Suprapubic skin (tissue), 4 donors: Measurements from ENCODE around the gene SMC4. TPM values are rescaled to one million over a fixed set of nuclear protein-coding genes. Genes with fewer than 3 reads are reported as not detected.

Experiments
- DNase-seq, 2 donors: peaks; one replicate each; pipeline ENCODE4 v3.0.0-alpha.2; 2019; ENCODE audit warnings: low spot score in 2 of 2
- H3K27ac ChIP-seq: fragments of 200-600 bp; sonication (generic); one replicate; pipeline ENCODE4 v1.5.1; 2019
- H3K27me3 ChIP-seq: fragments of 200-600 bp; sonication (generic); one replicate; pipeline ENCODE4 v1.5.1; 2019
- H3K36me3 ChIP-seq: fragments of 200-600 bp; sonication (generic); one replicate; pipeline ENCODE4 v1.5.1; 2019
- H3K4me1 ChIP-seq: fragments of 200-600 bp; sonication (generic); one replicate; pipeline ENCODE4 v1.5.1; 2019
- H3K4me3 ChIP-seq: fragments of 200-600 bp; sonication (generic); one replicate; pipeline ENCODE4 v1.5.1; 2019; ENCODE audit warnings: mild to moderate bottlenecking
- H3K9me3 ChIP-seq: fragments of 200-600 bp; sonication (generic); one replicate; pipeline ENCODE4 v1.5.1; 2019
- EP300 ChIP-seq: sonication (generic); formaldehyde crosslinking; IDR thresholded peaks from one replicate; pipeline ENCODE4 v1.6.1; 2017; ENCODE audit warnings: antibody characterized with exemption
- POLR2A ChIP-seq, 2 donors: fragments of 450-650 bp; IDR thresholded peaks; one replicate each; pipeline ENCODE4 v1.6.1; 2017; ENCODE audit warnings: antibody characterized with exemption in 2 of 2, mild to moderate bottlenecking in 2 of 2, moderate library complexity in 2 of 2
- POLR2AphosphoS5 ChIP-seq, 3 donors: sonication (generic); formaldehyde crosslinking; IDR thresholded peaks; one replicate each; pipeline ENCODE4 v1.6.1; 2017; ENCODE audit warnings: antibody characterized with exemption in 3 of 3
- WGBS: methylation state at CpG from one replicate; pipeline ENCODE4 v1.1.5; 2018; 5-methylcytosine and 5-hydroxymethylcytosine counted together
- total RNA-seq, 4 donors: library from RNA; depleted of rRNA; stranded (reverse); fragments of >200 nt; gene quantifications; one replicate each; pipeline ENCODE4 v1.1.0, GENCODE V29; 2016
- TF ChIP-seq, protein P1 (sequence below), 2 donors: fragments of 200-600 bp in 1 of 2; fragments of 450-650 bp in 1 of 2; sonication (generic) in 1 of 2; IDR thresholded peaks; one replicate each; pipeline ENCODE4 v1.5.1; 2016 to 2019; ENCODE audit warnings: antibody characterized with exemption in 2 of 2, mild to moderate bottlenecking in 1 of 2, moderate library complexity in 1 of 2

Gene SMC4
- total RNA-seq, 4 donors from 2014 or later = 26.7 to 97.3 (median 28.1) TPM

- Histone ChIP-seq H3K4me3 (no peak overlapping the region), H3K4me1 (no peaks in the 10 kb centered on the region), H3K9me3 (peaks cover 5% of the 10 kb centered on the region), H3K27ac (no peak overlapping the region), H3K27me3 (peaks cover 4% of the 10 kb centered on the region), H3K36me3 (no peaks in the 10 kb centered on the region)
- 88% methylated on average over 2 of the region's 2 CpGs for WGBS
- DNase-seq = no peak
- TF ChIP-seq POLR2A (IDR thresholded peaks at IDR 0.05) (no peak), EP300 (no peak), POLR2AphosphoS5 (IDR thresholded peaks at IDR 0.05) (no peak)
- TF ChIP-seq, protein P1, sequence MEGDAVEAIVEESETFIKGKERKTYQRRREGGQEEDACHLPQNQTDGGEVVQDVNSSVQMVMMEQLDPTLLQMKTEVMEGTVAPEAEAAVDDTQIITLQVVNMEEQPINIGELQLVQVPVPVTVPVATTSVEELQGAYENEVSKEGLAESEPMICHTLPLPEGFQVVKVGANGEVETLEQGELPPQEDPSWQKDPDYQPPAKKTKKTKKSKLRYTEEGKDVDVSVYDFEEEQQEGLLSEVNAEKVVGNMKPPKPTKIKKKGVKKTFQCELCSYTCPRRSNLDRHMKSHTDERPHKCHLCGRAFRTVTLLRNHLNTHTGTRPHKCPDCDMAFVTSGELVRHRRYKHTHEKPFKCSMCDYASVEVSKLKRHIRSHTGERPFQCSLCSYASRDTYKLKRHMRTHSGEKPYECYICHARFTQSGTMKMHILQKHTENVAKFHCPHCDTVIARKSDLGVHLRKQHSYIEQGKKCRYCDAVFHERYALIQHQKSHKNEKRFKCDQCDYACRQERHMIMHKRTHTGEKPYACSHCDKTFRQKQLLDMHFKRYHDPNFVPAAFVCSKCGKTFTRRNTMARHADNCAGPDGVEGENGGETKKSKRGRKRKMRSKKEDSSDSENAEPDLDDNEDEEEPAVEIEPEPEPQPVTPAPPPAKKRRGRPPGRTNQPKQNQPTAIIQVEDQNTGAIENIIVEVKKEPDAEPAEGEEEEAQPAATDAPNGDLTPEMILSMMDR (IDR thresholded peaks at IDR 0.05) = no peak
Observed at GRCh38 chr3:160471892-160472291, 72.4 kb downstream of the SMC4 start.

GRCh38 chr3:160472344-160472743 is 72.9 kb downstream of the SMC4 start:
- Histone ChIP-seq H3K4me3 (no peak overlapping the region), H3K4me1 (no peaks in the 10 kb centered on the region), H3K27ac (no peak overlapping the region), H3K9me3 (peaks cover 5% of the 10 kb centered on the region), H3K36me3 (no peaks in the 10 kb centered on the region), H3K27me3 (peaks cover 4% of the 10 kb centered on the region)
- no peak for DNase-seq
- TF ChIP-seq, protein P1 (IDR thresholded peaks at IDR 0.05) = no peak
- TF ChIP-seq POLR2AphosphoS5 (IDR thresholded peaks at IDR 0.05) (no peak), EP300 (no peak), POLR2A (IDR thresholded peaks at IDR 0.05) (no peak)
- 70% methylated on average over 2 of the region's 2 CpGs for WGBS

DNA sequence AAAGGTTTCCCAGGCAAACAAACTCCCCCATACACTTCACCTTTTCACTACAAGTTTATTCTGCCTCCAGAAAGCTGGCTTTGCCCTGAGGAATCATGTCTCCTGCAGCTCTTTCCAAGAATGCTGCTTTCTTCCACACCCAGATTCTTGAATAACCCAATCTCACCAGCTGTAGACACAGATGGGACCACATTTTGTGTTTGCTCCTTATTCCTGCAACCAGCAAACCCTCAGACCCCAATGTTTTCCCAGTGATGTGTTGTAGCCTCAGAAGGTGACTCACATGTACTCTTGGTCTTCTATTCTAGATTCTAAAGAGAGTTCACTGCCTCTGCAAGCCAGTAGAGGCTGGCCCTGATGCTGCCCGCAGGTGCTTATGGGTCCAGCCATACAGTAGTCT is 73.8 kb downstream of the SMC4 start:
- peaks cover 4% of the 10 kb centered on the region for H3K27me3 ChIP-seq
- H3K4me3 ChIP-seq = no peak overlapping the region
- WGBS = 93% methylated on average over 1 of the region's 1 CpG
- TF ChIP-seq, protein P1 (IDR thresholded peaks at IDR 0.05) = no peak
- no peak for TF ChIP-seq POLR2AphosphoS5 (IDR thresholded peaks at IDR 0.05)
- TF ChIP-seq POLR2A (IDR thresholded peaks at IDR 0.05) = no peak
- TF ChIP-seq EP300 = no peak
- no peak for DNase-seq
- no peaks in the 10 kb centered on the region for H3K4me1 ChIP-seq
- H3K36me3 ChIP-seq = no peaks in the 10 kb centered on the region
- H3K9me3 ChIP-seq = peaks cover 5% of the 10 kb centered on the region
- H3K27ac ChIP-seq = no peak overlapping the region

- no peak for TF ChIP-seq POLR2A (IDR thresholded peaks at IDR 0.05)
- TF ChIP-seq EP300 = no peak
- Histone ChIP-seq H3K4me1 (no peaks in the 10 kb centered on the region), H3K36me3 (no peaks in the 10 kb centered on the region), H3K9me3 (peaks cover 5% of the 10 kb centered on the region), H3K4me3 (no peak overlapping the region), H3K27me3 (peaks cover 4% of the 10 kb centered on the region), H3K27ac (no peak overlapping the region)
- 63% methylated on average over 1 of the region's 1 CpG for WGBS
- DNase-seq = no peak
Observed at GRCh38 chr3:160473978-160474377, 74.5 kb downstream of the SMC4 start.

- no peak for DNase-seq
- no peaks in the 10 kb centered on the region for H3K4me1 ChIP-seq
- no peak overlapping the region for H3K27ac ChIP-seq
- no peaks in the 10 kb centered on the region for H3K36me3 ChIP-seq
- H3K9me3 ChIP-seq = peaks cover 5% of the 10 kb centered on the region
- TF ChIP-seq POLR2AphosphoS5 (IDR thresholded peaks at IDR 0.05) (no peak), EP300 (no peak), POLR2A (IDR thresholded peaks at IDR 0.05) (no peak)
- TF ChIP-seq, protein P1 (IDR thresholded peaks at IDR 0.05) = no peak
- no peaks in the 10 kb centered on the region for H3K27me3 ChIP-seq
- H3K4me3 ChIP-seq = no peak overlapping the region
Observed at GRCh38 chr3:160474416-160474838, 75.0 kb downstream of the SMC4 start.

GRCh38 chr3:160475153-160475552 is 75.7 kb downstream of the SMC4 start:
- H3K9me3 ChIP-seq = peaks cover 5% of the 10 kb centered on the region
- 93% methylated on average over 2 of the region's 2 CpGs for WGBS
- TF ChIP-seq POLR2A (IDR thresholded peaks at IDR 0.05) (no peak), POLR2AphosphoS5 (IDR thresholded peaks at IDR 0.05) (no peak), EP300 (no peak)
- TF ChIP-seq, protein P1 (IDR thresholded peaks at IDR 0.05) = no peak
- no peak for DNase-seq
- H3K4me1 ChIP-seq = no peaks in the 10 kb centered on the region
- no peak overlapping the region for H3K27ac ChIP-seq
- no peaks in the 10 kb centered on the region for H3K27me3 ChIP-seq
- no peaks in the 10 kb centered on the region for H3K36me3 ChIP-seq
- H3K4me3 ChIP-seq = no peak overlapping the region
